ENCODE results near the gene CHMP1B. TPM values are rescaled to one million over a fixed set of nuclear protein-coding genes. Genes with fewer than 3 reads are reported as not detected.
"Not testable (repeated sequence)": the region's sequence is repeated elsewhere in the genome, so short reads cannot be mapped to it uniquely, and the experiment has no call there.

The CHMP1B gene
- total RNA-seq, 1 donor from 2014 or later: 50.3 TPM

DNA sequence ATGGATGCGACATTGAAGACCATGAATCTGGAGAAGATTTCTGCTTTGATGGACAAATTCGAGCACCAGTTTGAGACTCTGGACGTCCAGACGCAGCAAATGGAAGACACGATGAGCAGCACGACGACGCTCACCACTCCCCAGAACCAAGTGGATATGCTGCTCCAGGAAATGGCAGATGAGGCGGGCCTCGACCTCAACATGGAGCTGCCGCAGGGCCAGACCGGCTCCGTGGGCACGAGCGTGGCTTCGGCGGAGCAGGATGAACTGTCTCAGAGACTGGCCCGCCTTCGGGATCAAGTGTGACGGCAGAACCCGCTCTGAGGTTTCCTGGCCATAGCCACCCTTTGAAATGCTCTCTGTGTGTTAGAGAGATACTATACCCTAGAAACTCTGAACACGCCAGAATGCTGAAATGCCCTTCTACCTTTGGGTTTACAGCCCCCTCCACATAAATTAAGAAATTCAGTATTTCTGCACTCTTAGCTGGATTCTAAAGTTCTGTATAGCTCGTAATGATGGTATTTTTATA is 659 bp downstream of the CHMP1B start:
- TF ChIP-seq, protein P1, sequence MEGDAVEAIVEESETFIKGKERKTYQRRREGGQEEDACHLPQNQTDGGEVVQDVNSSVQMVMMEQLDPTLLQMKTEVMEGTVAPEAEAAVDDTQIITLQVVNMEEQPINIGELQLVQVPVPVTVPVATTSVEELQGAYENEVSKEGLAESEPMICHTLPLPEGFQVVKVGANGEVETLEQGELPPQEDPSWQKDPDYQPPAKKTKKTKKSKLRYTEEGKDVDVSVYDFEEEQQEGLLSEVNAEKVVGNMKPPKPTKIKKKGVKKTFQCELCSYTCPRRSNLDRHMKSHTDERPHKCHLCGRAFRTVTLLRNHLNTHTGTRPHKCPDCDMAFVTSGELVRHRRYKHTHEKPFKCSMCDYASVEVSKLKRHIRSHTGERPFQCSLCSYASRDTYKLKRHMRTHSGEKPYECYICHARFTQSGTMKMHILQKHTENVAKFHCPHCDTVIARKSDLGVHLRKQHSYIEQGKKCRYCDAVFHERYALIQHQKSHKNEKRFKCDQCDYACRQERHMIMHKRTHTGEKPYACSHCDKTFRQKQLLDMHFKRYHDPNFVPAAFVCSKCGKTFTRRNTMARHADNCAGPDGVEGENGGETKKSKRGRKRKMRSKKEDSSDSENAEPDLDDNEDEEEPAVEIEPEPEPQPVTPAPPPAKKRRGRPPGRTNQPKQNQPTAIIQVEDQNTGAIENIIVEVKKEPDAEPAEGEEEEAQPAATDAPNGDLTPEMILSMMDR (IDR thresholded peaks at IDR 0.05): no peak
- Mint-ChIP-seq H3K9me3 (ENCODE audit: unreplicated experiment) (no peaks in the 10 kb centered on the region), H3K36me3 (ENCODE audit: unreplicated experiment) (peaks cover 2% of the 10 kb centered on the region), H3K4me1 (ENCODE audit: unreplicated experiment) (peaks cover 46% of the 10 kb centered on the region), H3K4me3 (ENCODE audit: unreplicated experiment) (peak overlapping the region; percentile 100), H3K27me3 (ENCODE audit: unreplicated experiment) (peaks cover 4% of the 10 kb centered on the region), H3K27ac (ENCODE audit: unreplicated experiment) (peak overlapping the region; percentile 100)
- no peak for DNase-seq (ENCODE audit: extremely low spot score, unreplicated experiment)

DNA sequence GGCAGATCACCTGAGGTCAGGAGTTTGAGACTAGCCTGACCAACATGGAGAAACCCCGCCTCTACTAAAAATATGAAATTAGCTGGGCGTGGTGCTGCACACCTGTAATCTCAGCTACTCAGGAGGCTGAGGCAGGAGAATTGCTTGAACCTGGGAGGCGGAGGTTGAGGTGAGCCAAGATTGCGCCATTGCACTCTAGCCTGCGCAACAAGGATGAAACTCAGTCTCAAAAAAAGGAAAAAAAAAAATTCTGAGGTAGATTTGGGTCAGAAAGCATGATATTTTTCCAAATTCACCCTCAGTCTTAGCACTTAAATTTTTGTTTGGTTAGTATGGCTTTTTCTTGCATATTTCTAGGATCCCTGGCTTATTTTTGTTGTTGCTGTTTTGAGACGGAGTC is 3.3 kb downstream of the CHMP1B start:
- H3K27ac Mint-ChIP-seq (ENCODE audit: unreplicated experiment); H3K27me3 Mint-ChIP-seq (ENCODE audit: unreplicated experiment); H3K9me3 Mint-ChIP-seq (ENCODE audit: unreplicated experiment); H3K4me3 Mint-ChIP-seq (ENCODE audit: unreplicated experiment); H3K36me3 Mint-ChIP-seq (ENCODE audit: unreplicated experiment); DNase-seq (ENCODE audit: extremely low spot score, unreplicated experiment): not testable (repeated sequence)
- peaks cover 67% of the 10 kb centered on the region for H3K4me1 Mint-ChIP-seq (ENCODE audit: unreplicated experiment)

DNA sequence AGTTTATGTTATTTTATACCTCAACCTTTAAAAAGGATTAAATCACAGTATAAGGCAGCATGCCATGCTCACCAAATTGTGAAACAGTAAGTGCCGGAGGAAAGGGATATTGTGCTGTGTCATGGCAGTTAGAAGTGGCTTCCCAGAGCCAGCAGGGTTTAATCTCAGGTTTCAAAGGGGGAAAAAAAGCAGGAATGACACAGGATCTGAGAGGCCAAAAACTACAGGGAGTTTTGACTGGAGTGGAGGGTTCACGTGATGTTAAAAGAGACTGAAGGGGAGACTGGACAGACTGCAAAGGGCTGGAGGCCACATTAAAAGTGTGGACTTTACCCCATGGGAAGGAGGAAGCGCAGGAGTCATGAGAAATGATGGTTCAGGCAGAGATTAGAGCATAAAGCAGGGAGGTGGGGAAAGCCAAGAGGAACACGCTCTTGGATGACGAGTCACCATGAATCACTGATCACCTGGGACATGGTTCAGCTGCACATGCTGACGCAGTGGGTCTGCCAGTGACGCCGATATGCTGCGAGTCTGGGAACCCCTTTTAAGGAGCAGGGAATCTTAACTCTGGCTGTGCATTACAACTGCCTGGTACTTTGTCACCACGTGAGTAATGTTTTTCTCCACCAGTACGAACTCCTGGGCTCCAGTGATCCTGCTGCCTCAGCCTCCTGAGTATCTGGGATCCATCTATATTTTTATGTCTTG is 6.1 kb downstream of the CHMP1B start:
- TF ChIP-seq, protein P1 (IDR thresholded peaks at IDR 0.05): no peak
- H3K27ac Mint-ChIP-seq (ENCODE audit: unreplicated experiment): peak overlapping the region; percentile 99
- H3K36me3 Mint-ChIP-seq (ENCODE audit: unreplicated experiment): no peaks in the 10 kb centered on the region
- DNase-seq (ENCODE audit: extremely low spot score, unreplicated experiment): peak; percentile 89
- no peaks in the 10 kb centered on the region for H3K27me3 Mint-ChIP-seq (ENCODE audit: unreplicated experiment)
- no peaks in the 10 kb centered on the region for H3K9me3 Mint-ChIP-seq (ENCODE audit: unreplicated experiment)
- peak overlapping the region; percentile 63 for H3K4me3 Mint-ChIP-seq (ENCODE audit: unreplicated experiment)
- peaks cover 66% of the 10 kb centered on the region for H3K4me1 Mint-ChIP-seq (ENCODE audit: unreplicated experiment)

DNA sequence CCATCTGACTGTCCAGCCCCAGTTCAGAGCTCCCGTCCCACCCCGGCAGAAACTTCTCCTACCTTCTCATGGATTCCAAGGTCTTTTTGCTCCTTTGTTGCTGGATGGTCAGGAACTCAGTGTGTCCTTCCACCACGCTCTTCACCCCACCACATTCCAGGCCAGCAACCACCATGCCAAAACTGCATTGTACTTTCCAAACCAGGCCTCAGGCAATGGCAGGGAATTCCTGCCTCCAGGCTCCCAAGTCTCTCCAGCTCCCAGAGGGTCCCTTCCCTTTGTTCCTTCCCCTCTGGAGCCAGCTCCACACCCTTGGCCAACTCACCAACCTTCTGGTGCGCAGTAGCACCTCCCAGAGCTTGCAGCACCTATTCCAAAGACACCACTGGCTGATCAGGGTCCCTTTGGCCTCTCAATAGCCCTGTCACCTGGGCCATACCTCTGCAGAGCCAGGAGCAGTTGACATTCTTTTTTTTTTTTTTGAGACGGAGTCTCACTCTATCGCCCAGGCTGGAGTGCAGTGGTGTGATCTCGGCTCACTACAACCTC is 8.1 kb downstream of the CHMP1B start:
- peak overlapping the region; percentile 99 for H3K27ac Mint-ChIP-seq (ENCODE audit: unreplicated experiment)

DNA sequence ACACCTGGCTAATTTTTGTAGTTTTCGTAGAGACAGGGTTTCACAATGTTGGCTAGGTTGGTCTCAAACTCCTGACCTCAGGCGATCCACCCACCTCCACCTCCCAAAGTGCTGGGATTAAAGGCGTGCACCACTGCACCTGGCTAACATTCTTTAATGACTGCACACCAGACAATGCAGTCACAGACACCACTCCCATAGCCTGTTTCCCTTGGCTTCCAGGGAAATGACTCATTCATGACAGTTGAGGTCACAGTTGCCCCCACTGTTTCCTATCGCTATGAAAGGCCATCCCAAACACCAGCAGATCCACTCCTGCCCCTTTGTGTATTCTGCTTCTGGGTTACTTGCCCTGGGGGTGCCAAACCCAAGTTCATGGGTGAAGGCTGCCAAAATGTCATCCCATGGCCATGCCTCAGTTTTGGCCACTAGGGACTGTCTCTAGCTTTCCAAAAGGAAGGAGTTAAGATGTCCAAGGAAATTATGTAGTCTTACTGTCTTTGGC is 8.7 kb downstream of the CHMP1B start:
- no peak for DNase-seq (ENCODE audit: extremely low spot score, unreplicated experiment)
- Mint-ChIP-seq H3K9me3 (ENCODE audit: unreplicated experiment) (no peaks in the 10 kb centered on the region), H3K27ac (ENCODE audit: unreplicated experiment) (peak overlapping the region; percentile 21), H3K4me1 (ENCODE audit: unreplicated experiment) (peaks cover 54% of the 10 kb centered on the region), H3K27me3 (ENCODE audit: unreplicated experiment) (peaks cover 3% of the 10 kb centered on the region), H3K4me3 (ENCODE audit: unreplicated experiment) (no peak overlapping the region), H3K36me3 (ENCODE audit: unreplicated experiment) (no peaks in the 10 kb centered on the region)
- TF ChIP-seq, protein P1 (IDR thresholded peaks at IDR 0.05): peak; percentile 18

More for the DNA sequence above, 8.1 kb downstream of the CHMP1B start:
- no peak overlapping the region for H3K4me3 Mint-ChIP-seq (ENCODE audit: unreplicated experiment)
- H3K9me3 Mint-ChIP-seq (ENCODE audit: unreplicated experiment): no peaks in the 10 kb centered on the region
- TF ChIP-seq, protein P1 (IDR thresholded peaks at IDR 0.05): no peak
- H3K4me1 Mint-ChIP-seq (ENCODE audit: unreplicated experiment): peaks cover 54% of the 10 kb centered on the region
- no peak for DNase-seq (ENCODE audit: extremely low spot score, unreplicated experiment)
- H3K36me3 Mint-ChIP-seq (ENCODE audit: unreplicated experiment): no peaks in the 10 kb centered on the region
- no peaks in the 10 kb centered on the region for H3K27me3 Mint-ChIP-seq (ENCODE audit: unreplicated experiment)

All from osteocyte (in vitro differentiated cells).